ENCODE data around the gene RPL7A. TPM values are rescaled to one million over a fixed set of nuclear protein-coding genes. Genes with fewer than 3 reads are reported as not detected.
A peak's percentile ranks its signal among the peaks of the same experiment; 100 is the strongest.

Gene RPL7A
- total and polyA plus RNA-seq, 2 donors from 2014 or later = 1,502 to 2,097 TPM

DNA sequence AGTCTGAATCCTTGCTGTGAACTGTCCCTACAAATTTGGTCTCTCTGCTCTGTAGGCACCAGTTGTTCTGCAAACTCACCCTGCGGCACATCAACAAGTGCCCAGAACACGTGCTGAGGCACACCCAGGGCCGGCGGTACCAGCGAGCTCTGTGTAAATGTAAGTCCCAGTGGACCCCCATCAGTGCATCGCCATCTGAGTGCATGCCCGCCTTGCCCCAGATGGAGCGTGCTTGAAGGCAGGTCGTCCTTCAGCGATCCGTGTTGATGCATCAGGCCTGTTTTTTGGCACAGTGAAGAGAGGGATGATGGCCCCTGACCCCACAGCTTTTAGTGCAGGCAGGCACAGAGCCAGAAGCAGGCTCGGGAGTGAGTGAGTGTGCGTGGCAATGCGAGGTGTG lies 9.6 kb downstream of the RPL7A start:
- no peak for FAIRE-seq
- H3K4me1 ChIP-seq (ENCODE audit: control insufficient read depth in 2 of 3, insufficient read depth in 2 of 3, low read depth in 1 of 3, low read length in 3 of 3) = peaks cover 0 to 30% (median 4%) of the 10 kb centered on the region in 3 donors
- DNase-seq = no peak
- no peak overlapping the region for H3K27ac ChIP-seq (ENCODE audit: low read depth in 2 of 2, low read length in 2 of 2)
- no peaks in the 10 kb centered on the region for H3K27me3 ChIP-seq (ENCODE audit: control insufficient read depth, insufficient read depth, low read length)
- no peak overlapping the region for H3K9ac ChIP-seq (ENCODE audit: low read length in 3 of 3)
- peaks cover 3 to 30% (median 5%) of the 10 kb centered on the region in 3 donors for H3K36me3 ChIP-seq (ENCODE audit: control insufficient read depth in 2 of 3, insufficient read depth in 3 of 3, low read length in 3 of 3)
- TF ChIP-seq, protein P1, sequence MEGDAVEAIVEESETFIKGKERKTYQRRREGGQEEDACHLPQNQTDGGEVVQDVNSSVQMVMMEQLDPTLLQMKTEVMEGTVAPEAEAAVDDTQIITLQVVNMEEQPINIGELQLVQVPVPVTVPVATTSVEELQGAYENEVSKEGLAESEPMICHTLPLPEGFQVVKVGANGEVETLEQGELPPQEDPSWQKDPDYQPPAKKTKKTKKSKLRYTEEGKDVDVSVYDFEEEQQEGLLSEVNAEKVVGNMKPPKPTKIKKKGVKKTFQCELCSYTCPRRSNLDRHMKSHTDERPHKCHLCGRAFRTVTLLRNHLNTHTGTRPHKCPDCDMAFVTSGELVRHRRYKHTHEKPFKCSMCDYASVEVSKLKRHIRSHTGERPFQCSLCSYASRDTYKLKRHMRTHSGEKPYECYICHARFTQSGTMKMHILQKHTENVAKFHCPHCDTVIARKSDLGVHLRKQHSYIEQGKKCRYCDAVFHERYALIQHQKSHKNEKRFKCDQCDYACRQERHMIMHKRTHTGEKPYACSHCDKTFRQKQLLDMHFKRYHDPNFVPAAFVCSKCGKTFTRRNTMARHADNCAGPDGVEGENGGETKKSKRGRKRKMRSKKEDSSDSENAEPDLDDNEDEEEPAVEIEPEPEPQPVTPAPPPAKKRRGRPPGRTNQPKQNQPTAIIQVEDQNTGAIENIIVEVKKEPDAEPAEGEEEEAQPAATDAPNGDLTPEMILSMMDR (IDR thresholded peaks at IDR 0.05; ENCODE audit: borderline replicate concordance, extremely low read depth, insufficient read depth) = no peak
- no peaks in the 10 kb centered on the region for H3K9me3 ChIP-seq (ENCODE audit: control insufficient read depth in 2 of 3, insufficient read depth in 1 of 3, low read length in 3 of 3)
- intact Hi-C loops (cut with DNase I) = no loop called here
- peak overlapping the region in 2 of 3 donors; percentile 49 to 90 for H3K4me3 ChIP-seq (ENCODE audit: low read length in 3 of 3)

DNA sequence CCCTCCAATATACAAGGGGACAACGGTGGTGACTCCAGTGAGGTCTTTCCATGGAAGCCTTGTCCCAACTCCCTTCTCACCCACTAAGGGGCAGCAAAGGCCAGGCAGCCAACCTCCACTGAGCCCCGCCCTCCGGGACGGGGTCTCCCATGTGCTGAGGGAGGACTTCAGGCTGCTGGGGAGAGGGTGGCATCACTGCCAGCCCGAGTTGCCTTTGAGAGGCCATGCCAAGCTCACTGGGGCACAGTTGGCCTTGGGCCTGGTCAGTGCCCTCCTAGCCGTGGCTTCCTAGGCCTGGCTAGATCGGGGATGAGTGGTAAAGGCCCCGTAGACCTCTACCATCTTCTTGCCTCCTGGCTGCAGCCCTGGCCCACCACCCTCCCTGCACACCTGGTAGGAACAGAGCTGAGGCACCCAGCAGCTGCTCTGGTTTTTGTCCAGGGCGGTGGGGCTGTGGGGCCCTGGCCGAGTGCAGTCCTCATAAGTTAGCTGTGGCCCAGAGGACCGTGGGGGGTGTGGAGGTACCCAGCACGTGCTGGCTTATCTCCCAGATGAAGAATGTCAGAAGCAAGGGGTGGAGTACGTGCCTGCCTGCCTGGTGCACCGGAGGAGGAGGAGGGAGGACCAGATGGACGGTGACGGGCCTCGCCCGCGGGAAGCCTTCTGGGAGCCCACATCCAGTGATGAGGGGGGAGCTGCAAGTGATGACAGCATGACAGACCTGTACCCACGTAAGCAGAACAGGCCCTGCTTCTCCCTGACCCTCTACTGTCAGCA lies 11.6 kb downstream of the RPL7A start:
- Histone ChIP-seq H3K27me3 (ENCODE audit: control insufficient read depth, insufficient read depth, low read length) (no peaks in the 10 kb centered on the region), H3K9ac (ENCODE audit: low read length in 3 of 3) (no peak overlapping the region), H3K9me3 (ENCODE audit: control insufficient read depth in 2 of 3, insufficient read depth in 1 of 3, low read length in 3 of 3) (no peaks in the 10 kb centered on the region), H3K27ac (ENCODE audit: low read depth in 2 of 2, low read length in 2 of 2) (no peak overlapping the region), H3K36me3 (ENCODE audit: control insufficient read depth in 2 of 3, insufficient read depth in 3 of 3, low read length in 3 of 3) (peaks cover 5 to 35% (median 15%) of the 10 kb centered on the region in 3 donors), H3K4me3 (ENCODE audit: low read length in 3 of 3) (no peak overlapping the region), H3K4me1 (ENCODE audit: control insufficient read depth in 2 of 3, insufficient read depth in 2 of 3, low read depth in 1 of 3, low read length in 3 of 3) (peaks cover 0 to 37% (median 4%) of the 10 kb centered on the region in 3 donors)
- FAIRE-seq = no peak
- peak in 2 of 5 donors; percentile 34 to 51 for DNase-seq
- intact Hi-C loops (cut with DNase I) = no loop called here
- TF ChIP-seq, protein P1 (IDR thresholded peaks at IDR 0.05; ENCODE audit: borderline replicate concordance, extremely low read depth, insufficient read depth) = peak; percentile 34

DNA sequence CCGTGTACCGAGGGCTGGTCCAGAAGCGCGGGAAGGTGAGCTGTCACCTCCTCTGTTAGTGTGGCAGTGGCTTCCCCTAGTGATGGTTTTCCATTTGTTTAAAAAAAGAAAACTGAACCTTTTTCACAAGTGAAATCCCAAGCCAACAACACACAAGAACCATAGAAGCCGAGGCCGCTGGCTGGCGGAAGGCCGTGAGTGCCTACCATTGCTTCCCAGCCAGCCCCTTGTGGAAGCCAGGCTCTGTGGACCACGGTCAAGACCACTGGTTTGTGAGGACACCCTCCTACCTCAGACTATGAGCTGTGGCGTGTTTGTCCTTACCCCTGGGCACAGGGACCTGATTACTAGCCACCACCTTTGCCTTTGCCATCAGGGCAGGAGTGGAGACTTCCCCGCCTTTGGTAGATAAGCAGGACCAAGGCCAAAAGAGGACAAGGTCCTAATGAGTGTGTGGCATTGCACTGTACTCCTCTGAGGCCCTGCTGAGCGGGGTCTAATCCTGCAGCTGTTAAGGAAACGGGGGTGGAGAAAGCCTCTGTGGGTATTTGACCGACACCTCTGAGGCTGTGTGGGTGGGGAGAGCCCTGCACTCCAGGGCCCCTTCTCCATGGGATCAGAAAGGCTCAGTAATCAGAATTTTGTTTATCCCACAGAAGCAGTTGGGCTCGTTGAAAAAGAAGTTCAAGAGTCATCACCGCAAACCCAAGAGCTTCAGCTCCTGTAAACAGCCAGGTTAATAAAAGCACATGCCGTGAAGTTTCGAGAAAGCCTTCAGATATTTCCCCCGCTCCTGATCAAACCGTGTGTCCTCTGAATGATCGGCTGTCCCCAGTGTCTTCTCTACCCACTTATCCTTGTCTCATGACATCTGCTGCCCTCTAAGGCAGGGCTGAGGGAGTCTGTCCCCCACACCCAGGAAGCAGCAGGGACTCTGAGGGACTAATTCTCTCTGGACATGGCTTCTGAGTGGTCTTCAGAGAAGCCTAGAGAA lies 12.7 kb downstream of the RPL7A start:
- Histone ChIP-seq H3K9ac (ENCODE audit: low read length in 3 of 3) (peak overlapping the region in 1 of 3 donors; percentile 13), H3K4me3 (ENCODE audit: low read length in 3 of 3) (no peak overlapping the region), H3K4me1 (ENCODE audit: control insufficient read depth in 2 of 3, insufficient read depth in 2 of 3, low read depth in 1 of 3, low read length in 3 of 3) (peaks cover 3 to 35% (median 14%) of the 10 kb centered on the region in 3 donors), H3K27me3 (ENCODE audit: control insufficient read depth, insufficient read depth, low read length) (no peaks in the 10 kb centered on the region), H3K9me3 (ENCODE audit: control insufficient read depth in 2 of 3, insufficient read depth in 1 of 3, low read length in 3 of 3) (no peaks in the 10 kb centered on the region), H3K27ac (ENCODE audit: low read depth in 2 of 2, low read length in 2 of 2) (no peak overlapping the region), H3K36me3 (ENCODE audit: control insufficient read depth in 2 of 3, insufficient read depth in 3 of 3, low read length in 3 of 3) (peaks cover 7 to 44% (median 16%) of the 10 kb centered on the region in 3 donors)
- FAIRE-seq (no peak), DNase-seq (no peak)
- intact Hi-C loops (cut with DNase I) = no loop called here
- TF ChIP-seq, protein P1 (IDR thresholded peaks at IDR 0.05; ENCODE audit: borderline replicate concordance, extremely low read depth, insufficient read depth) = no peak

All from kidney (tissue), 14 donors.